A549 (cell line): ENCODE measurements around the gene CA10. TPM values are rescaled to one million over a fixed set of nuclear protein-coding genes. Genes with fewer than 3 reads are reported as not detected.

Experiments
- ATAC-seq, 2 experiments: fragments of 200-7000 bp in 1 of 2; fragments of >200 bp in 1 of 2; cut with Nextera tagmentation in 1 of 2; cut with Tn5 transposase in 1 of 2; 3 replicates each; pipeline versions ENCODE4 v1.8.0 to v1.9.1; 2018 to 2020; ENCODE audit warnings: mild to moderate bottlenecking in 1 of 2, moderate library complexity in 1 of 2
- CTCF ChIA-PET: fragments of 300-600 bp; sonication (Branson Sonifier 250); formaldehyde crosslinking; extraction: SDS; loops from one replicate; lab custom pipeline; 2021; ENCODE audit warnings: antibody characterized with exemption, inconsistent platforms; lab: Yijun Ruan, JAX
- POLR2A ChIA-PET: fragments of 350-600 bp; formaldehyde crosslinking; extraction: SDS; loops from one replicate; lab custom pipeline; 2021; ENCODE audit warnings: antibody characterized with exemption, inconsistent platforms; lab: Yijun Ruan, JAX
- DNase-seq, 2 experiments: peaks; one replicate each; pipeline versions ENCODE4 v3.0.0 to v3.0.0-alpha.2; 2011 to 2016; ENCODE audit warnings: low read depth in 1 of 2, low spot score in 1 of 2
- FAIRE-seq: peaks from 2 replicates; lab custom pipeline; 2011; peaks lifted over from hg19 to GRCh38; lab: Jason Lieb, UNC
- H3K27ac ChIP-seq, 2 experiments: fragments of >200 bp; sonication (Bioruptor Twin); formaldehyde crosslinking; 3 replicates each; pipeline ENCODE4 v1.5.1; 2016 to 2017
- H3K4me1 ChIP-seq: fragments of >200 bp; sonication (Bioruptor Twin); formaldehyde crosslinking; 3 replicates; pipeline ENCODE4 v1.6.1; 2016
- H3K4me2 ChIP-seq: fragments of >200 bp; sonication (Bioruptor Twin); formaldehyde crosslinking; 3 replicates; pipeline ENCODE4 v1.6.1; 2016
- H3K4me3 ChIP-seq: fragments of >200 bp; sonication (Bioruptor Twin); formaldehyde crosslinking; 3 replicates; pipeline ENCODE4 v1.5.1; 2016
- H3K9me3 ChIP-seq: fragments of >200 bp; sonication (Bioruptor Twin); formaldehyde crosslinking; 3 replicates; pipeline ENCODE4 v1.6.1; 2016
- BHLHE40 ChIP-seq: IDR thresholded peaks from 2 replicates; pipeline ENCODE4 v1.6.1; 2012; ENCODE audit warnings: low read depth, low read length, inconsistent platforms
- CBX2 ChIP-seq: fragments of 200-600 bp; sonication (generic); IDR thresholded peaks from 2 replicates; pipeline ENCODE4 v1.6.1; 2016; ENCODE audit warnings: low read depth, mild to moderate bottlenecking, borderline replicate concordance
- CBX8 ChIP-seq: fragments of 200-600 bp; sonication (generic); IDR thresholded peaks from 2 replicates; pipeline ENCODE4 v1.6.1; 2016
- CEBPB ChIP-seq, 2 experiments: fragments of >200 bp in 1 of 2; sonication (Bioruptor Twin) in 1 of 2; formaldehyde crosslinking in 1 of 2; IDR thresholded peaks; 2 replicates each; pipeline ENCODE4 v1.6.1; 2012 to 2016
- EHF ChIP-seq: fragments of 250-450 bp; sonication (Bioruptor Pico); IDR thresholded peaks from 2 replicates; pipeline ENCODE4 v1.5.0; 2020; ENCODE audit warnings: mild to moderate bottlenecking
- EP300 ChIP-seq, 2 experiments: fragments of >200 bp; sonication (Bioruptor Twin); formaldehyde crosslinking; IDR thresholded peaks; 2 replicates in 1 of 2; 3 replicates in 1 of 2; pipeline ENCODE4 v1.6.1; 2016 to 2017
- FOXS1 ChIP-seq: fragments of 250-450 bp; sonication (Bioruptor Pico); IDR thresholded peaks from 2 replicates; pipeline ENCODE4 v1.5.0; 2020; ENCODE audit warnings: mild to moderate bottlenecking, moderate library complexity
- HOXB5 ChIP-seq: fragments of 250-450 bp; sonication (Bioruptor Pico); IDR thresholded peaks from 2 replicates; pipeline ENCODE4 v1.5.0; 2020; ENCODE audit warnings: mild to moderate bottlenecking, moderate library complexity
- JUN ChIP-seq, 2 experiments: fragments of >200 bp; sonication (Bioruptor Twin); formaldehyde crosslinking; IDR thresholded peaks; 2 replicates in 1 of 2; 3 replicates in 1 of 2; pipeline ENCODE4 v1.6.1; 2016 to 2017
- JUNB ChIP-seq: fragments of >200 bp; sonication (Bioruptor Twin); formaldehyde crosslinking; IDR thresholded peaks from 2 replicates; pipeline ENCODE4 v1.6.1; 2016
- MAFK ChIP-seq: fragments of 450-650 bp; IDR thresholded peaks from 2 replicates; pipeline ENCODE4 v1.6.1; 2014; ENCODE audit not compliant: partially characterized antibody
- MYC ChIP-seq: IDR thresholded peaks from 2 replicates; pipeline ENCODE4 v1.6.1; 2012; ENCODE audit warnings: mild to moderate bottlenecking, inconsistent platforms, low read length, improper control_type of control experiment, borderline replicate concordance
- NFE2L2 ChIP-seq: fragments of 150-350 bp; conservative IDR thresholded peaks from 2 replicates; pipeline ENCODE4 v1.6.1; 2014; ENCODE audit warnings: low read length
- NR3C1 ChIP-seq: fragments of >200 bp; sonication (Bioruptor Twin); formaldehyde crosslinking; IDR thresholded peaks from 3 replicates; pipeline ENCODE4 v1.6.1; 2017
- PHF8 ChIP-seq: fragments of 200-600 bp; sonication (generic); IDR thresholded peaks from 2 replicates; pipeline ENCODE4 v1.6.1; 2016; ENCODE audit warnings: low read depth, mild to moderate bottlenecking, antibody characterized with exemption, moderate library complexity, borderline replicate concordance
- POLR2A ChIP-seq: IDR thresholded peaks from 2 replicates; pipeline ENCODE4 v1.6.1; 2012; ENCODE audit warnings: mild to moderate bottlenecking, low read length
- POLR2AphosphoS2 ChIP-seq: conservative IDR thresholded peaks from 2 replicates; pipeline ENCODE4 v1.6.1; 2012; ENCODE audit warnings: low read length, improper control_type of control experiment, inconsistent platforms
- RFX5 ChIP-seq: fragments of 450-650 bp; IDR thresholded peaks from 2 replicates; pipeline ENCODE4 v1.7.1; 2014; ENCODE audit warnings: antibody characterized with exemption, mild to moderate bottlenecking, moderate library complexity
- RNF2 ChIP-seq: fragments of 200-600 bp; sonication (generic); IDR thresholded peaks from 2 replicates; pipeline ENCODE4 v1.6.1; 2016; ENCODE audit warnings: low read depth, mild to moderate bottlenecking, antibody characterized with exemption, moderate library complexity, borderline replicate concordance
- SMC3 ChIP-seq: fragments of >200 bp; sonication (Bioruptor Twin); formaldehyde crosslinking; IDR thresholded peaks from 3 replicates; pipeline ENCODE4 v1.6.1; 2018; ENCODE audit warnings: inconsistent platforms
- ZC3H11A ChIP-seq: fragments of 450-650 bp; IDR thresholded peaks from 2 replicates; pipeline ENCODE4 v1.6.1; 2014; ENCODE audit warnings: antibody characterized with exemption, mild to moderate bottlenecking
- ZSCAN20 ChIP-seq: fragments of 250-450 bp; sonication (Bioruptor Pico); IDR thresholded peaks from 2 replicates; pipeline ENCODE4 v1.8.0; 2022; ENCODE audit warnings: mild to moderate bottlenecking, moderate library complexity
- WGBS: methylation state at CpG from one replicate; pipeline ENCODE4 v1.1.6; 2017; ENCODE audit errors: missing lambda C conversion rate; 5-methylcytosine and 5-hydroxymethylcytosine counted together
- polyA plus RNA-seq, 4 experiments: library from polyadenylated mRNA; depleted of rRNA in 3 of 4; stranded (reverse); fragments of >200 nt; fragmentation: RNase III in 1 of 4; extraction: RNeasy Plus Mini Kit Qiagen cat#74134 plus additional on column Dnase treatment in 1 of 4; gene quantifications; 2 replicates in 3 of 4; 3 replicates in 1 of 4; pipeline ENCODE4 v1.2.3, GENCODE V29; 2011 to 2017
- TF ChIP-seq, protein P1 (sequence below): fragments of 250-450 bp; sonication (Bioruptor Pico); IDR thresholded peaks from 2 replicates; pipeline ENCODE4 v1.5.0; 2021; ENCODE audit warnings: mild to moderate bottlenecking, moderate library complexity, borderline replicate concordance
- TF ChIP-seq, protein P2 (sequence below): fragments of 250-450 bp; sonication (Bioruptor Pico); IDR thresholded peaks from 2 replicates; pipeline ENCODE4 v1.5.0; 2020; ENCODE audit warnings: low read depth, mild to moderate bottlenecking, moderate library complexity
- TF ChIP-seq, protein P3 (sequence below): IDR thresholded peaks from 2 replicates; pipeline ENCODE4 v1.6.1; 2012

Gene CA10
- polyA plus RNA-seq, 2 of the 4 experiments (the other 2 are of a cell fraction): not detected

DNA sequence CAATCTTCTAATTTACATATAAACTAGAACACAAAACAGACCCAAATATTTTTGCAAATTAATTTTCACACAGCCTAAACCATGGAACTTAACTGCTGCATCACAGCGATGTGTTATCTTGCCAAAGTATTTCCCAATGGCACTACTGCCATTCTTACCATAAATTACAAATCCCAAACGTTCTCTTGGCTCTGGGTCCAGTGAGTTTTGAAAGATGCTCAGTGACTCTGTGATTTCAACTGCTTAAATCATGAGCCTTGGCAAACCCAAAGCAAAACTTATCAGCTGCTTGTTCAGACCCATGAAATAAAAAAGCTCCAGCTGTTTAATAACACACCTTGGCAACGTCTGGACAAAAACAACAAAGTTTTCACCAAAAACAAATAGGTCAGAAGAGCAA lies 223.0 kb downstream of the CA10 start:
- DNase-seq (no peak), ATAC-seq (no peak), FAIRE-seq (no peak)
- no peak overlapping the region for H3K27ac ChIP-seq
- WGBS: 2% methylated on average over 3 of the region's 3 CpGs
- TF ChIP-seq, protein P1, sequence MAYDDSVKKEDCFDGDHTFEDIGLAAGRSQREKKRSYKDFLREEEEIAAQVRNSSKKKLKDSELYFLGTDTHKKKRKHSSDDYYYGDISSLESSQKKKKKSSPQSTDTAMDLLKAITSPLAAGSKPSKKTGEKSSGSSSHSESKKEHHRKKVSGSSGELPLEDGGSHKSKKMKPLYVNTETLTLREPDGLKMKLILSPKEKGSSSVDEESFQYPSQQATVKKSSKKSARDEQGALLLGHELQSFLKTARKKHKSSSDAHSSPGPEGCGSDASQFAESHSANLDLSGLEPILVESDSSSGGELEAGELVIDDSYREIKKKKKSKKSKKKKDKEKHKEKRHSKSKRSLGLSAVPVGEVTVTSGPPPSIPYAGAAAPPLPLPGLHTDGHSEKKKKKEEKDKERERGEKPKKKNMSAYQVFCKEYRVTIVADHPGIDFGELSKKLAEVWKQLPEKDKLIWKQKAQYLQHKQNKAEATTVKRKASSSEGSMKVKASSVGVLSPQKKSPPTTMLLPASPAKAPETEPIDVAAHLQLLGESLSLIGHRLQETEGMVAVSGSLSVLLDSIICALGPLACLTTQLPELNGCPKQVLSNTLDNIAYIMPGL (CRISPR knock-in tag): no peak
- no peak for TF ChIP-seq BHLHE40
- TF ChIP-seq, protein P2, sequence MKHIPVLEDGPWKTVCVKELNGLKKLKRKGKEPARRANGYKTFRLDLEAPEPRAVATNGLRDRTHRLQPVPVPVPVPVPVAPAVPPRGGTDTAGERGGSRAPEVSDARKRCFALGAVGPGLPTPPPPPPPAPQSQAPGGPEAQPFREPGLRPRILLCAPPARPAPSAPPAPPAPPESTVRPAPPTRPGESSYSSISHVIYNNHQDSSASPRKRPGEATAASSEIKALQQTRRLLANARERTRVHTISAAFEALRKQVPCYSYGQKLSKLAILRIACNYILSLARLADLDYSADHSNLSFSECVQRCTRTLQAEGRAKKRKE (CRISPR knock-in tag): no peak
- TF ChIP-seq EP300 (IDR thresholded peaks at IDR 0.05): no peak
- no peak for TF ChIP-seq POLR2AphosphoS2
- no peak for TF ChIP-seq JUNB
- H3K4me3 ChIP-seq: no peak overlapping the region
- ChIA-PET POLR2A (no interaction called here), CTCF (no interaction called here)
- H3K4me2 ChIP-seq: no peak overlapping the region
- H3K4me1 ChIP-seq: no peaks in the 10 kb centered on the region
- H3K9me3 ChIP-seq: no peaks in the 10 kb centered on the region

DNA sequence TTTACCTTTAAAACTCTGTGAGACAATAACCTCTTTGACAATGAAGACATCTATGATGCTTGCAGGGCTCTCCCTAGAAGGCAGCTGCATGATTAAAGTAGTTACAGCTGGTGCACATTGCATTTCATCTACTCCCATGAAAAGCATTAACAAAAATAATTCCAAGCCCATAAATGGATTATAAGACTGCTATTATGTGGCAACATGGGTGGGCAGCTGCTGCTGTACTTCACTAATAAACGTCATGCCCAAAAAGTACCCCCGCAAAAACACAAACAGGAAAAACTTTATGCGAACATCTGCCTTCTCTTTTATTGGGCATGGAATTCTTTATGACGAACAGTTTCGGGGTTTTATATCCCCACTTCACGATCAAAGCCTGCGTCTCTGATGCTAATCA lies 224.9 kb downstream of the CA10 start:
- no peak for DNase-seq
- no peaks in the 10 kb centered on the region for H3K9me3 ChIP-seq
- no peak for TF ChIP-seq ZC3H11A
- no peak for TF ChIP-seq ZSCAN20 (CRISPR knock-in tag)
- no peak for TF ChIP-seq MAFK
- no peak for TF ChIP-seq SMC3
- TF ChIP-seq RFX5: no peak
- no peak for TF ChIP-seq CBX2
- no peak for TF ChIP-seq EHF (CRISPR knock-in tag)
- no peak for TF ChIP-seq FOXS1 (CRISPR knock-in tag)
- TF ChIP-seq CEBPB (IDR thresholded peaks at IDR 0.05): no peak
- no peak for TF ChIP-seq HOXB5 (CRISPR knock-in tag)
- no peak for TF ChIP-seq JUN (IDR thresholded peaks at IDR 0.05)
- TF ChIP-seq, protein P2 (CRISPR knock-in tag): no peak
- no peak for TF ChIP-seq NR3C1
- no peak overlapping the region for H3K27ac ChIP-seq
- H3K4me3 ChIP-seq: no peak overlapping the region
- no peaks in the 10 kb centered on the region for H3K4me1 ChIP-seq
- no peak for ATAC-seq
- no peak for FAIRE-seq
- ChIA-PET POLR2A (no interaction called here), CTCF (no interaction called here)
- H3K4me2 ChIP-seq: no peak overlapping the region
- 11% methylated on average over 7 of the region's 7 CpGs for WGBS

DNA sequence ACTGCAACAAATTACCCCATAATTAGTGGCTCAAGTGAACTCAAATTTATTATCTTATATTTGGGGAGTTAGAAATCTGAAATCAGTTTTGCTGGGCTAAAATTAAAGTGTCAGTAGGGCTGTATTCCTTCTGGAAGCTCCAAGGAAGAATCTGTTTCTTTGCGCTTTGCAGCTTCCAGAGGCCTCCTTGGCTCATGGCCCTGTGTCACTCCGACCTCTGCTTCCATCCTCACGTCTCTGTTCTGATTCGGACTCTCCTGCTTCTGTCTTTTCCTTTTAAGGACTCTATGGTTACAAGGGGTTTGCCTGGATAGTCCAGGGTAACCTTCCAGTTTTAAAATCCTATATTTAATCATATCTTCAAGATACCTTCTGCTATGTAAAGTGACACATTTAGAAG lies 232.1 kb downstream of the CA10 start:
- Histone ChIP-seq H3K4me2 (no peak overlapping the region), H3K27ac (no peak overlapping the region), H3K4me1 (no peaks in the 10 kb centered on the region), H3K4me3 (no peak overlapping the region), H3K9me3 (no peaks in the 10 kb centered on the region)
- no peak for ATAC-seq
- POLR2A ChIA-PET: no interaction called here
- no peak for TF ChIP-seq PHF8
- TF ChIP-seq CBX8: no peak
- TF ChIP-seq MYC: no peak
- TF ChIP-seq, protein P3, sequence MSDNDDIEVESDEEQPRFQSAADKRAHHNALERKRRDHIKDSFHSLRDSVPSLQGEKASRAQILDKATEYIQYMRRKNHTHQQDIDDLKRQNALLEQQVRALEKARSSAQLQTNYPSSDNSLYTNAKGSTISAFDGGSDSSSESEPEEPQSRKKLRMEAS: no peak
- TF ChIP-seq MAFK: no peak
- no peak for TF ChIP-seq NFE2L2
- TF ChIP-seq POLR2A: no peak
- no peak for TF ChIP-seq JUNB
- no peak for TF ChIP-seq RNF2
- no peak for TF ChIP-seq CEBPB (IDR thresholded peaks at IDR 0.05)
- no peak for FAIRE-seq
- no peak for DNase-seq
- CTCF ChIA-PET: no interaction called here
- 22% methylated on average over 4 of the region's 4 CpGs for WGBS
